ENCODE data around the gene ATP4B. TPM values are rescaled to one million over a fixed set of nuclear protein-coding genes. Genes with fewer than 3 reads are reported as not detected.

Gene ATP4B
- total and polyA plus RNA-seq, 4 donors, result not detected

DNA sequence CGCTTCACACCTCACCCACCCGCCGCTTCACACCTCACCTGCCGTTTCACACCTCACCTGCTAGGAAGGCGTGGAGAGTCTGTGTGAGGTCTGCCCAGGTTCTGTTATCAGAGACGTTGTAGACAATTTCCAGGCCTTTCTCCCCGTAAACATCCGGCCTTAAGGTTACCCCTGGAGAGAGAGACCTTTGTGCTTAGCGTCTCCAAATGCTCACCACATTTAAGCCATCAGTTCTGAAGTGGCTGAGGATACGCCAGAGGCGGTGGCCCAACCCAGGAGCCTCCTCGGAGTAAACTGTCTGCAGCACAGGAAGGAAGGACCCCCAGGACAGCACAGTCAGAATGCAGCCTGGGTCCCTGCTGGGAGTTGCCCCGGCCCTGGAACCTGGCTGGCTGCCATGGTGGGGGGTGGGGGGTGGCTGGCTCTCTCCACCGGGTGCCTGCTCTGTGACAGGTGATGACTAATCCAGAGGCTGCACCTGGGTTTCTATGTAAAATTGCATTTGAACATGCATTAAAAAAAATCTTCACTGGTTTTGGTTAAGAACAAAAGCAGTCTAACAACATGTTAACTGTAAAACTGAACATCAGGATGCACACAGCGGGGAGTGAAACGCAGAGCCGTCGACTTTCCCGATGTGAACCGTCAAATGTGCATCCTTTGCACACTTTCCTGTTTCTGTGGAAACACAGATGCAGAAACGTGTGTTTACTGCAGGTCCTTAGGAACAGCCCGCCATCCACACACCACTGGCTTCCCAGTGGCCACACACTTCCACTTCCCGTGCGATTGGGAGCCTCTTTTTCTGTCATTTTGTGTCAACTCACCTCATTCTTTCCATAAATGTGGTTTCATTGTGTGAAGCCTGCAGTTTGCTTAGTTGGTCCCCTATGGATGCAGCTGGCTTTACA is 4.5 kb downstream of the ATP4B start:
- no peaks in the 10 kb centered on the region for H3K9me3 ChIP-seq (ENCODE audit: control insufficient read depth in 4 of 4, insufficient read depth in 3 of 4, low read length in 3 of 4)
- no peaks in the 10 kb centered on the region for H3K27me3 ChIP-seq (ENCODE audit: control insufficient read depth in 3 of 3, insufficient read depth in 3 of 3, low read length in 2 of 3)
- DNase-seq (peak in 1 of 3 donors; percentile 12), ATAC-seq (ENCODE audit: insufficient read depth, low FRiP score) (no peak)
- H3K4me1 ChIP-seq (ENCODE audit: control insufficient read depth in 5 of 5, insufficient read depth in 5 of 5, low read length in 5 of 5), result peaks cover 0 to 9% (median 0%) of the 10 kb centered on the region in 5 donors
- H3K27ac ChIP-seq (ENCODE audit: low read depth in 1 of 2, low read length in 1 of 2), result no peak overlapping the region
- no peaks in the 10 kb centered on the region for H3K36me3 ChIP-seq (ENCODE audit: control insufficient read depth in 4 of 4, insufficient read depth in 4 of 4, low read length in 4 of 4)
- no peak overlapping the region for H3K9ac ChIP-seq (ENCODE audit: insufficient read depth in 1 of 2, low read length in 2 of 2)
- 58 to 59% methylated on average over 24 of the region's 24 CpGs for WGBS, 2 donors
- TF ChIP-seq, protein P1, sequence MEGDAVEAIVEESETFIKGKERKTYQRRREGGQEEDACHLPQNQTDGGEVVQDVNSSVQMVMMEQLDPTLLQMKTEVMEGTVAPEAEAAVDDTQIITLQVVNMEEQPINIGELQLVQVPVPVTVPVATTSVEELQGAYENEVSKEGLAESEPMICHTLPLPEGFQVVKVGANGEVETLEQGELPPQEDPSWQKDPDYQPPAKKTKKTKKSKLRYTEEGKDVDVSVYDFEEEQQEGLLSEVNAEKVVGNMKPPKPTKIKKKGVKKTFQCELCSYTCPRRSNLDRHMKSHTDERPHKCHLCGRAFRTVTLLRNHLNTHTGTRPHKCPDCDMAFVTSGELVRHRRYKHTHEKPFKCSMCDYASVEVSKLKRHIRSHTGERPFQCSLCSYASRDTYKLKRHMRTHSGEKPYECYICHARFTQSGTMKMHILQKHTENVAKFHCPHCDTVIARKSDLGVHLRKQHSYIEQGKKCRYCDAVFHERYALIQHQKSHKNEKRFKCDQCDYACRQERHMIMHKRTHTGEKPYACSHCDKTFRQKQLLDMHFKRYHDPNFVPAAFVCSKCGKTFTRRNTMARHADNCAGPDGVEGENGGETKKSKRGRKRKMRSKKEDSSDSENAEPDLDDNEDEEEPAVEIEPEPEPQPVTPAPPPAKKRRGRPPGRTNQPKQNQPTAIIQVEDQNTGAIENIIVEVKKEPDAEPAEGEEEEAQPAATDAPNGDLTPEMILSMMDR (IDR thresholded peaks at IDR 0.05; ENCODE audit: control extremely low read depth, extremely low read depth), result no peak
- H3K4me3 ChIP-seq, result no peak overlapping the region

DNA sequence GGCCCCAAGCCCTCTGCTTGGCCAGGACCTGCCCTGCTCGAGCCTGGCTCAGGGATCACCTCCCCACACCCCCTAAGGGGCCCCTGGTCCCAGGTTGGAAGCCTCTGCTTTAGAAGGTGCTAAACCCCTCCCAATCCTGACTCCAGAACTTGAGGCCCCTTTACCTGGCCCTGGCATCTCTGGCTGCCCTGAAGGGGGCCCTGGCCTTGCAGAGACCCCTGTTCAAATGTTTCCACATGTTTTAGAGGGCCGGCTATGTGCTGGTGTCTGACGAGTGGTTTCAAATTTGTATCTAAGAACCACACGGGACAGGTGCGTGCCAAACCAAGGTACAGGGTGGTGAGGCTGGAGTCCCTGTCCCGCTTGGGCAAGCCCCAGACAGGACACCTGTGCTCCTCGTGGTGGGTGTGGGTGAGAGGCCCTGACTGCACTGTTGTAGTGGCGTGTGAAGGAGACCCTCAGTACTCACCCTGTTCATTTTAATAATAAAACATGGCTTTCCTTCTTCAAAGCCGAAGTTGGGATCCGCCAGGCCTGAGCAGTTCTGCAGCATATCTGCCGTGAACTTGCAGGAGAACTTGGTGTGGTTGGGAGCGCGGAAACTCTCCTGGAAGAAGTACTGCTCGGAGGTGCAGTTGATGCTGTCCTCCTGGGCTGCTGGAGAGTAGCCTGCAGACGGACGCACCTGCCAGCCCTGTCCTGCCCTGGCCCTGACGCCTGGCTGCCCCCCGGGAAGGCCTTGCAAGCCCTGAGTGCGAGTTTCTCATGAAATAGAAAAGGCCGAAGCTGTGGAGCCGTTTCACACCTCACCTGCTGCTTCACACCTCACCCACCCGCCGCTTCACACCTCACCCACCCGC is 5.4 kb downstream of the ATP4B start:
- no peaks in the 10 kb centered on the region for H3K36me3 ChIP-seq (ENCODE audit: control insufficient read depth in 4 of 4, insufficient read depth in 4 of 4, low read length in 4 of 4)
- no peaks in the 10 kb centered on the region for H3K27me3 ChIP-seq (ENCODE audit: control insufficient read depth in 3 of 3, insufficient read depth in 3 of 3, low read length in 2 of 3)
- TF ChIP-seq, protein P1 (IDR thresholded peaks at IDR 0.05; ENCODE audit: control extremely low read depth, extremely low read depth), result no peak
- H3K9ac ChIP-seq (ENCODE audit: insufficient read depth in 1 of 2, low read length in 2 of 2), result no peak overlapping the region
- no peak for ATAC-seq (ENCODE audit: insufficient read depth, low FRiP score)
- peak in 1 of 3 donors; percentile 9 for DNase-seq
- H3K9me3 ChIP-seq (ENCODE audit: control insufficient read depth in 4 of 4, insufficient read depth in 3 of 4, low read length in 3 of 4), result no peaks in the 10 kb centered on the region
- no peak overlapping the region for H3K4me3 ChIP-seq
- H3K27ac ChIP-seq (ENCODE audit: low read depth in 1 of 2, low read length in 1 of 2), result no peak overlapping the region
- H3K4me1 ChIP-seq (ENCODE audit: control insufficient read depth in 5 of 5, insufficient read depth in 5 of 5, low read length in 5 of 5), result peaks cover 0 to 15% (median 0%) of the 10 kb centered on the region in 5 donors
- 92 to 95% methylated on average over 24 of the region's 24 CpGs for WGBS, 2 donors

DNA sequence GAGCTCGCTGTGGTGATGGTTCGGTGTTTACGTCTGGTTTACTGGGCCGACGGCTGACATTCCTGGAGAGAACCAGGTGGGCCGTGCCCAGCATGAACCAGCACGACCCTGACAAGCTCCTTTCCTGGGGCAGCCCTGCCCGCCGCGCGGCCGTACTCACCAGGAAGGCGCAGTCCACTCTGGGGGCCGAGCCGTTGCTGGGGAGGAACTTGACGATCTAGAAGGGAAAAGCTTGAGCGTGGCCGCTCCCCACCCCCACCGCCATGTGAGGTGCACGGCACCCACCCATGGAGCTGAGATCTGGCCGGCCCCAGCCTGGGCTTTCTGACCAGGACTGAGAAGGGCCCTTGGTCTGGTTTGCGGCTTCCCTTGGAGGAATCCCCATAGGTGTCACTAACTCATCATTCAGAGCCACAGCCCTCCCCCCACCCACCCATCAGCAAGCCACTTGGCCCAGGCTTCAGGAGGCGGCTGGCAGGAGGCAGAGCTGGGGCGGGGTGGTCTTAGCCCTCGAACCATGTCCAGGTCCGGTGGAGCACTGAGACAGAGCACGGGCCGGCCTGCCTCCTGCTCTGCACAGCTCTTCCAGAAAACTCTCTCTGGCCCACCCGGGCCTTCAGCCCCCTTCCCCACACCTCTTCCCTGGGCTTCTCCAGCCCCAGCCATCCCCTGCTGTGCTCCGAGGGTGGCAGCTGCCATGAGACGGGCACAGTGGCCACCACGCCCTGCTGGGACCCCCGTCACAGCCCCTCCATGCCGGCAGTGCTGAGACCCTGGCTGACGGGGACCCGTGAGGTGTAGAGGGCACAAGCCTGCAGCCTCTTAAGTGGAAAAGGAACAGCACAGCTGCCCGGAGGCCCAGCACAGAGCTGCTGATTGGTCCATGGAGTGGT is 6.2 kb downstream of the ATP4B start:
- Histone ChIP-seq H3K36me3 (ENCODE audit: control insufficient read depth in 4 of 4, insufficient read depth in 4 of 4, low read length in 4 of 4) (no peaks in the 10 kb centered on the region), H3K9me3 (ENCODE audit: control insufficient read depth in 4 of 4, insufficient read depth in 3 of 4, low read length in 3 of 4) (no peaks in the 10 kb centered on the region), H3K4me1 (ENCODE audit: control insufficient read depth in 5 of 5, insufficient read depth in 5 of 5, low read length in 5 of 5) (peaks cover 4 to 24% (median 8%) of the 10 kb centered on the region in 5 donors), H3K27me3 (ENCODE audit: control insufficient read depth in 3 of 3, insufficient read depth in 3 of 3, low read length in 2 of 3) (no peaks in the 10 kb centered on the region), H3K27ac (ENCODE audit: low read depth in 1 of 2, low read length in 1 of 2) (no peak overlapping the region), H3K9ac (ENCODE audit: insufficient read depth in 1 of 2, low read length in 2 of 2) (no peak overlapping the region), H3K4me3 (no peak overlapping the region)
- DNase-seq (peak in 1 of 3 donors; percentile 10), ATAC-seq (ENCODE audit: insufficient read depth, low FRiP score) (no peak)
- 94 to 95% methylated on average over 36 to 37 of the region's 37 CpGs for WGBS, 2 donors
- TF ChIP-seq, protein P1 (IDR thresholded peaks at IDR 0.05; ENCODE audit: control extremely low read depth, extremely low read depth), result no peak

Measured in lung (tissue), 12 donors.